Parathyroid adenoma (tissue), 2 donors: ENCODE results near the gene TOB2.

Experiments
- H2AFZ ChIP-seq: fragments of 300-600 bp; sonication (generic); one replicate; pipeline ENCODE4 v1.7.0; 2017; ENCODE audit warnings: antibody characterized with exemption, mild to moderate bottlenecking
- H3K27ac ChIP-seq: fragments of 300-600 bp; sonication (generic); one replicate; pipeline ENCODE4 v1.7.0; 2017
- H3K27me3 ChIP-seq: fragments of 300-600 bp; sonication (generic); one replicate; pipeline ENCODE4 v1.7.0; 2017; ENCODE audit warnings: low read length; ENCODE audit not compliant: control insufficient read depth, insufficient read depth
- H3K36me3 ChIP-seq: fragments of 300-600 bp; sonication (generic); one replicate; pipeline ENCODE4 v1.7.0; 2017; ENCODE audit warnings: low read length; ENCODE audit not compliant: control insufficient read depth, insufficient read depth
- H3K4me1 ChIP-seq: fragments of 300-600 bp; sonication (generic); one replicate; pipeline ENCODE4 v1.7.0; 2017; ENCODE audit warnings: control low read depth
- H3K4me2 ChIP-seq: fragments of 300-600 bp; sonication (generic); one replicate; pipeline ENCODE4 v1.7.0; 2017; ENCODE audit warnings: low read length
- H3K4me3 ChIP-seq: fragments of 300-600 bp; sonication (generic); one replicate; pipeline ENCODE4 v1.7.0; 2017; ENCODE audit warnings: low read depth, low read length
- H3K79me2 ChIP-seq: fragments of 300-600 bp; sonication (generic); one replicate; pipeline ENCODE4 v1.7.0; 2017; ENCODE audit warnings: control low read depth
- H3K9ac ChIP-seq: fragments of 300-600 bp; sonication (generic); one replicate; pipeline ENCODE4 v1.7.0; 2017; ENCODE audit warnings: mild to moderate bottlenecking
- H3K9me3 ChIP-seq: fragments of 300-600 bp; sonication (generic); one replicate; pipeline ENCODE4 v1.7.0; 2017; ENCODE audit warnings: low read length; ENCODE audit not compliant: control insufficient read depth
- TF ChIP-seq, protein P1 (sequence below): fragments of 300-600 bp; sonication (generic); IDR thresholded peaks from one replicate; pipeline ENCODE4 v1.7.0; 2017; ENCODE audit warnings: antibody characterized with exemption, mild to moderate bottlenecking
- donor health status: primary hyperparathyroidism.

Gene TOB2

DNA sequence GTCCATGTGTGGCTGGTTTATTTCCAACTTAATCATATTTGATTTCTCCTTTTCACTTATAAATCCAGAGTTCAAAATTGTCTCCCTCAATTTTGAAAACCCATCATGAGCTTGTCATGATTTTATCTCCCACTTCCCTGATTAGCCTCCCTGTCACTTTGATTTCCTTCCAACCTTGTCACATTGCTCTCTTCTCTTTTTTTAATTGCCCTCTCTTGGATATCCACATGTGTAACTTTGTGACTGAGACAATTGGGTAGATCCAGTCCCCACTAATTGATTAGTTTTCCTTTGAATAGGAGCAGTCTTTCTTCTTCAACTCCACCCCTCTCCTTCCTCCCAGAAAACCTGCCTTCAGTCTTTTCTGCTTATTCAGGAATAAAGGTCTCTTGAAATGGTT lies 62.5 kb downstream of the TOB2 start:
- no peak overlapping the region for H3K4me2 ChIP-seq
- H3K27ac ChIP-seq = no peak overlapping the region
- H3K4me3 ChIP-seq = no peak overlapping the region
- H2AFZ ChIP-seq = no peak overlapping the region
- no peaks in the 10 kb centered on the region for H3K27me3 ChIP-seq
- no peaks in the 10 kb centered on the region for H3K9me3 ChIP-seq
- H3K79me2 ChIP-seq = no peaks in the 10 kb centered on the region
- peaks cover 7% of the 10 kb centered on the region for H3K4me1 ChIP-seq
- no peak overlapping the region for H3K9ac ChIP-seq
- H3K36me3 ChIP-seq = no peaks in the 10 kb centered on the region
- TF ChIP-seq, protein P1, sequence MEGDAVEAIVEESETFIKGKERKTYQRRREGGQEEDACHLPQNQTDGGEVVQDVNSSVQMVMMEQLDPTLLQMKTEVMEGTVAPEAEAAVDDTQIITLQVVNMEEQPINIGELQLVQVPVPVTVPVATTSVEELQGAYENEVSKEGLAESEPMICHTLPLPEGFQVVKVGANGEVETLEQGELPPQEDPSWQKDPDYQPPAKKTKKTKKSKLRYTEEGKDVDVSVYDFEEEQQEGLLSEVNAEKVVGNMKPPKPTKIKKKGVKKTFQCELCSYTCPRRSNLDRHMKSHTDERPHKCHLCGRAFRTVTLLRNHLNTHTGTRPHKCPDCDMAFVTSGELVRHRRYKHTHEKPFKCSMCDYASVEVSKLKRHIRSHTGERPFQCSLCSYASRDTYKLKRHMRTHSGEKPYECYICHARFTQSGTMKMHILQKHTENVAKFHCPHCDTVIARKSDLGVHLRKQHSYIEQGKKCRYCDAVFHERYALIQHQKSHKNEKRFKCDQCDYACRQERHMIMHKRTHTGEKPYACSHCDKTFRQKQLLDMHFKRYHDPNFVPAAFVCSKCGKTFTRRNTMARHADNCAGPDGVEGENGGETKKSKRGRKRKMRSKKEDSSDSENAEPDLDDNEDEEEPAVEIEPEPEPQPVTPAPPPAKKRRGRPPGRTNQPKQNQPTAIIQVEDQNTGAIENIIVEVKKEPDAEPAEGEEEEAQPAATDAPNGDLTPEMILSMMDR = no peak
